Measurements from ENCODE around the gene DGKE.
A peak's percentile ranks its signal among the peaks of the same experiment; 100 is the strongest.

Gene DGKE

DNA sequence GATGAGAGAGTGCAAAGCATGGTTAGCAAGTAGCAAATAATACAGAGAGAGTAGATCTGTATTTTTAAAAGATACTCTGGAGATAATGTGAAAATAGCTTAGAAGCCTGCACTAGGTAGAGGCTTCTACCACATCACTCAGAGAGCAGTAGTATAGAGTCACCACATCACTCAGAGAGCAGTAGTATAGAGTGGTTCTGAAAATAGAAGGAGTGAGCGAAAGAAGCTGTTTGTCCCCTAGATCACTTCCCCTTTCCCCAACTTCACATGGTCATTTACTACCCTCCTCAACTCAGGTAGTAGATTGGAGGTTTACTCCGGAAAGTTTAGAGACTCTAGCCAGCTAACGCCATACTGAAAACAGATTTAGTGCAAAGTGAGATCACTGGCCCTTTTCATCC lies 17.1 kb downstream of the DGKE start:
- DNase-seq = no peak

DNA sequence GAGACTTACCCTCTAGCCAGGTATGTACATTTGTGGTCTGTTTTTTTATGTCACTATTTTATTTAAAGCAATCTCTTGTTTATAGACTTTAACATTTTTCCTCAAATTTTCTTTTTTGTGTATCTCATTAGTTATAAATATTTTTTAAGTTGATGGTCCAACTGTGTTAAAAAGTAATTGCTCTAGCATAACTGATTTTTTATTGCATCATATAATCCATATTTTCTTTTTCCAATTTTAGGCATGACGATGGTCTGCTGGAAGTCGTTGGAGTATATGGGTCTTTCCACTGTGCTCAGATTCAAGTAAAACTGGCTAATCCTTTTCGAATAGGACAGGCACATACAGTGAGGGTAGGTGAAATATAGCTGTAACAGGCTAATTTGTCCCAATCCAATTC lies 27.9 kb downstream of the DGKE start:
- DNase-seq = no peak

DNA sequence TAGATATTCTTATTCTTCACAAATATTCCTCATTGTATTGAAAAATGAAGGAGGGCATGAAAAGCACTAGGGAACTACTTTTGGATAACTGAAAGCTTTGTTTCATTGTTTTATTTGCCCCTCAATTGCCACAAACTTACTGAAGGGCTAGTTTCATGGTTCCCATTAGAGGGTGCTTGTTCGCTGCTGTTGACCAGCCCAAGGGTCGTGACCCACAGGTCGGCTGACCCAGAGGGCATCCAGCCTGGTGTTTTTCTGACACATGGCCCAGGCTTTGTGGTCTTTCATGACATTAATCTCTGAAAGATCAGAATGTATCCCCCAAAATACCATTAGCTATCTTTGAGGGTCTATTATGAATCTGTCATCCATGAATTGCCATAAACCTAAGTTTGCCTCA lies 30.0 kb downstream of the DGKE start:
- DNase-seq = no peak

DNA sequence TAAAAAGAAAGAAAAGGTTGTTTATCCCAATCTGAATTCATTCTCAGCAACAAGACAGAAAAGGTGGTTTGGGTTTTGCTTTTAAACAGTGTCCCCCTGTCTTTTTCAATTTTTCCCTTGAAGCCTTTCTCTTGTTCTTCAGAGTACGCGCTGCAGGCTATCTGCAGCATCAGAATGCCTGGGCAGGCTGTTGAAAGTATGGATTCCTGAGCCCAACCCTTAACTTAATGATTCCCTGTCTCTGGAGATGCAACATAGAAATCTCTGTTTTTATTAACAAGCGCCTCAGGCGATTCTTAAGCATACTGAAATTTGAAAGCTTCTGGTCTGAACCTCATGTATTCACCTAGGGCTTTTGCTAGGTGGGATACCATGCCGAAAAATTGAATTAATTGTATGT lies 32.1 kb downstream of the DGKE start:
- DNase-seq = no peak

DNA sequence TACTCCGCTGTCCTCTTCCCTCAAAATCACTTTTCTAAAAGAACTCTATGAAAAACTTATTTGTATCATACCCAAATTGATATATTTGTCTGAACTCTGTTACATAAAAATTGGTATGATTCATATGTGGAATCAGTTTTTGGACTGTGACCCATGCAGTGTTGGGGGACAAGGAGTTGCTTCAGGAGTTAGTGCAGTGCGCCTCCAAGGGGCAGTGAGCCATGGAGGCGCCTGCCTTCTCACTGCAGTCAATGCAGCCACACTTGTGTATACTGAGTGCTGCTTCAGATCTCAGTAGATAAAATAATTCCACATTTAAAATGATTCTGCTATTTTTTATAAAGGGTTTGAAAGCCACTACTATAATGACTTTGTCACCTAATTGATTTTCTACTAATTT lies 32.5 kb downstream of the DGKE start:
- DNase-seq = no peak

DNA sequence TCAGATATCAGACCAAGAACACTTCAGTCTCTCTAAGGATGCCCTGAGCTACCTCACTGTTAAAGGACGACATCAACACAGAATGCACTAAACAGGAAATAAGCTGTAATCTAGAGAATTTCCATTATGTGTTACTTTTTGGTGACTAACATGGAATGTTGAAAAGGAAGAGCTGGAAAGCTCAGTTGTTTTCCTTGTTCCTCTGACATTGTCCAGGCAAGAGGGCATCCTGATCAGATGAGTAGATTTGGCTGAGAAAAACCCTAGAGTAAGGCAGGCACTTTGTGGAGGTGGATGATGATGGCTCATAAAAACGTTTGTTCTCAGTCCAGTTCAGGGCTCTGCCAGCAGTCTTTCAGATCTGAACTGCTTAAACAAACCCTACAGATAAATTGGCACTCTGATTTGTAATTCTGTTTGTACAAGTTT lies 34.0 kb downstream of the DGKE start:
- DNase-seq = peak; percentile 31

DNA sequence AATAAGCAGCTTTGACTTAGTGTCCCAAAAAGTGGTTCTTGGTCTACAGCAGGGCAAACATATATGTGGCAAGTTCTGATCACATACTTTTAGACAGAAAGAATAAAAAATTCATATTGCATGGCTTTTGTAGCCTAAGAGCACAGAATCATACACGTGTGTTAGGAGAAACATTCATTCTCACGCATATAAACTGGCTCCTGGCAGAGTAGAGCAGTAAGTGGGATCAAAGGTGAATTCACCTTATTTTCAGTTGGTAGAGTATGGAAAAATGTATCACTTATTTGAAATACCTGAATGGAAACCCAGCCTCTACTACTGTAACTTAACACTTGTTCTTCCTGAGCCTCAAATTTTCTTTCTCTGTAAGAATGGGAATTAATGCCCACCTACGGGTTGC lies 34.8 kb downstream of the DGKE start:
- DNase-seq = no peak

DNA sequence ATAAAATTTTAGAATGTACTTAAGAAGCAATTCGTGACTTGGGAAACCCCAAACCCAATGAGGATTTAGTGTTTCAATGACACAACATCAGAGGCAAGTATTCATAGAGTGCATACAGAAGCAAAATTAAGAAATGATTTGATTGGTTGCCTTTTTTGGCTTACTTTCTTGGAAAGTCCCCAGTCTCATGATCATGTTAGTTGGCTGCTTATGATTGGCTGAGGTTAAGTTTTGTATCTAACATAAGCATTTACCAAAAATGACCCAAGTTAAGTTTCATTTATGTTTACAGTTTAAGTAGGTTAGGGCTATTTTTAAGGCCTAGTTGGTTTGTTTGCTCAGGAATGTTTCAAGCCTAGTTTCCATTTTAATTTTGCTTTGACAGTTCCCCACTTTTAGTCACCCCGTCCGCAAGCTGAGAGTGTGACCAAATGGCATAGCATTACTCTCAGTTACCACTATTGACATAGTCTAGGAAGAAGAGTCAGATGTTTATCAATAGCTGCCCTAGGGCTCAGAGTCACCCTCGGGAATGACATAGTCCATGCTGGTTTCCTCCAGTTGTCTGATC lies 36.2 kb downstream of the DGKE start:
- no peak for DNase-seq

DNA sequence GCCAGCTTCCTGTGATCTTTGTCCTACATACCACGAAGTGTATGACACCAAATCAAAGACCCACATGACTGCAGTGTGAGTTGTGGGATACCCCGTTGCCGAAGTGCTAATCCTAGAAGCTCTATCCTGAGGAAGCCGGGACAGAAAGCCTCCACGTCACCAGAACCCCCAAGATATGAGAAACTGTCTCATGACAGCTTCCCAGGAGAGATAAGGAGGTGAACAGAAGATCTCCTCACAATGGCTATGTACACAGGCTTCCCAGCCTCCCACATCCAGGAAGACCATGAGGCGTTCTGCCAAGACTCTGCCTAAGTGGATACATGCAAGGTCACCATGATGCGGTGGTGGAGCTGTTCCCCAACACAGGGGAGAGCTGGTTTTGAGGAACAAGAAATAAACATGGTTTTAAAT lies 42.8 kb downstream of the DGKE start:
- DNase-seq = no peak

DNA sequence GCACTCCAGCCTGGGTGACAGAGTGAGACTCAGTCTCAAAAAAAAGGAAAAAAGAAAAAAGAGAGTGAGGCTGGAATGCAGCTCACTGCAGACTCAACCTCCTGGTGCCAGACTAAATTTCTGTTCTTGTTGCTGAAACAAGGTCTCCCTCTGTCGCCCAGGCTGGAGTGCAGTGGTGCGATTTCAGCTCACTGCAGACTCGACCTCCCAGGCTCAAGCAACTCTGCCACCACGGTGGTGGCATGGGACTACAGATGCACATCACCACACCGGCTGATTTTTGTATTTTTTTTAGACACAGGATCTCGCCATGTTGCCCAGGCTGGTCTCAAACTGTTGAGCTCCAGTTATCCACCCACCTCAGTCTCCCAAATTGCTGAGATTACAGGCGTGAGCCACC lies 45.3 kb downstream of the DGKE start:
- DNase-seq = no peak

DNA sequence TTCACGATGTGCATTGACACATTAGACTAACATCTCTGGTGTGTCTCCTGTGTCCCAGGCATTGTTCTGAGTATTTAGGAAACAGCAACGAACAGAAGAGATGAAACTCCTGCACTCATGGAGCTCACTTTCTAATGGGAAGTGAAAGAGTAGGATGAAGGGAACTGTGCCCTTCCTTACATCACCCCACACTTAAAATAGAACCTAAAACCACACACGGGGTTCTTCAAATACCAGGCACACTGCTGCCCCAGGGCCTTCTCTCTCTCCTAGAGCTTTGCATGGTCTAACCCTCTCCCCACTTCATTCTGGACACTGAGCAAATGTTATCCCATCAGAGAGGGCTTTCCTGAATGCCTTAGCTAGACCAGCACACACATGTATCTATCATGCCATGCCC lies 46.2 kb downstream of the DGKE start:
- no peak for DNase-seq

DNA sequence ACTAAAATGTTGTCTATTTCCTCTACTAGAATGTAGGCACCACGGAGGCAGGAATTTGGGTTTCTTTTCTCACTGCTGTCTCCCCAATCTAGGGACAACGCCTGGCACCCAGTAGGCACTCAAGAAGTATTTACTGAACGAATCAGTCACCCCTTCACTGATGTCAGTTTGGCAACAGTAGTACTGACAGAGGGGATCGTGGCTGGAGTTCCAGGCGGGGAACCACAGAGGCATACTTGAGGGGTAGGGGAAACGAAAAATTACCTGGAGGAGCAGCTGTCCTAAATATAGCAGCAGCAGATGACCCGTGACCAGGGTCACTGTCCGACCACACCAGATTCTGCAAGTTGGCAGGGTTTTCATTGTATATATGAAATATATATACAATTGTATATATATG lies 46.6 kb downstream of the DGKE start:
- no peak for DNase-seq

DNA sequence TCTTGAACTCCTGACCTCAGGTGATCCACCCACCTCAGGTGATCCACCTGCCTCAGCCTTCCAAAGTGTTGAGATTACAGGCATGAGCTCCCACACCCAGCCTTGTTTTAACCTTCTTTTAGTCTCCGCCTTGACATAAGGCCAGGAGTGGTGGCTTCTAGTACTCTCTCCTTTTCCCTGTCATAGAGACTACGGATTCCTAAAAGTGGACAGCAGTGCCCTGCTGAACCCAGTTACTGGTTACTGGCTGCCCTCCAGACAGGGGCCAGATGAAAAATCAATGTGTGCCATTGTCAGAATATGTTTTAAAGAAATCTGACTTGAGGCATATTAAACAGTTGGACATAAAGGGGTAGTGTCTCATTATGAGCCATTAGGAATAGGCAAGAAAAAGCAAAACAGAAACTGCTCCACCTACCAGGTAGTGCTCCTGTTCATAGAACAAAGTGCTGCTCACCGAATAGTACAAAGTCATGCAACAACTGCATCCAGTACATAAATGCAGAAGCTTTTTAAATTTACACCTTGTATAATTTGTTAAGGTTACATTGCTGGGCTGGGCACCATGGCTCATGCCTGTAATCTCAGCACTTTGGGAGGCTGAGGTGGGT lies 47.8 kb downstream of the DGKE start:
- DNase-seq = no peak

DNA sequence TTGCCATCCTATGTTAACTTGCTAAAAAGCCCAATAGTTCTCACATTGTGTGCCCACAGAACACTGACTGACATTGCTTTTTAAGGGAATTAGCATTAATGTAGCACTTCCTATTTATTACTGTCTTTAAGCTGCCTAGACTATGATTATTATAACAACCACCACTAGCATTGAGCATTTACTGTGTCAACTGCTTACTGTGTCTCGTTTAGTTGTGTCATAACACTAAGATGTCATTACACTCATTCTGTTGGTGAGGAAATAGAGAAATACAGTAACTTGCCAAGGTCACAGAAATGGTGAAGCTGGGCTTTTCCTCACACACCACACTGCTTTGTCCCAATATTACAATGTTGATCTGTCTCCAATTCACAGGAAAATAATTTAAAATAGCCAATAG lies 49.7 kb downstream of the DGKE start:
- DNase-seq = no peak

DNA sequence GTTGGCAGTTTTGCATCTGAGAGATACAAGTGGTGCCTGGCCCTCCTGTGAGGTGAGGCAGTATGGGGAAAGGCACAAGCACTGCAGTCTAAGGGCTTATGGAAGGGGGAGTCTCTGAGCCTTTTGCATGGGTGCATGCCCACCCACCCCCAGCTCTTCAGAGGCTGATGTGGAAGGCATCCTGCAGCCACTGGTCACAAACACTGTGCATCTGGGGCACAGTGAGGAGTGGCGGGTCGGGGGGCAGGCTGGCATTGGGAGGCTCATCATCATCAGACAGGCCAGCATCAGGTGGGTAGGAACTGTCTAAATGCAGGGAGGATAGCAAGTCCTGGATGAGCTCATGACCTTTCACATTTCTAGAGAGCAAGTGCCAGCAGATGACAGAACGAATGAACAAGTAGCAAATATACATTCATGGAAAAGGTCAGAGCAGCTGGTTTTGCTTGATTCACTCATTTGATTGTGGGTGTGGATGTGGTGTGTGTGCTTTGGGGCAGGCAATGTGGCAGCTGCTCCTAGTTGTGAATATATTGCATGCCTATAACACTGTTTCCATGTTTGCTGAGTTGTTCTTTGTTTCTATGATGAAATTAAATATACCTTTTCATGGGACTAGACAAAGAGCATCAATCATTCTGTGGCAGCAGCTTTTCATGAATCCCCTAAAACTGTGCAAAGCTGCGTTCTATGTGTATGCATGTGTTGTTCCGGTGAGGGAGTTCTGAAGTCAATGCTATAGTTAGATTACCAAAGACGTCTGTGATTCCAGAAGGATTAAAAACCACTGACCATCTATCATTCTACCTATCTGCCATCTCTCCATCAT lies 50.7 kb downstream of the DGKE start:
- no peak for DNase-seq

DNA sequence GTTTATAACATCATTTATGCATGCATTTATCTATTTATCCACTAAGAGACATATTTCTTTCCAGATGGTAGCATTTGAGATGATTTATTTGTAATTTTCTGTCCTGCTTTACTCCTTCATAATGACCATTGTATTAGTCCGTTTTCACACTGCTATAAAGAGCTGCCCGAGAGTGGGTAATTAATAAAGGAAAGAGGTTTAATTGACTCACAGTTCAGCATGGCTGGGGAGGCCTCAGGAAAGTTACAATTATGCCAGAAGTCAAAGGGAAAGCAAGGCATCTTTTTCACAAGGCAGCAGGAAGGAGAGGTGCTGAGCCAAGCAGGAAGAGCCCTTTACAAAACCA lies 51.3 kb downstream of the DGKE start:
- no peak for DNase-seq

DNA sequence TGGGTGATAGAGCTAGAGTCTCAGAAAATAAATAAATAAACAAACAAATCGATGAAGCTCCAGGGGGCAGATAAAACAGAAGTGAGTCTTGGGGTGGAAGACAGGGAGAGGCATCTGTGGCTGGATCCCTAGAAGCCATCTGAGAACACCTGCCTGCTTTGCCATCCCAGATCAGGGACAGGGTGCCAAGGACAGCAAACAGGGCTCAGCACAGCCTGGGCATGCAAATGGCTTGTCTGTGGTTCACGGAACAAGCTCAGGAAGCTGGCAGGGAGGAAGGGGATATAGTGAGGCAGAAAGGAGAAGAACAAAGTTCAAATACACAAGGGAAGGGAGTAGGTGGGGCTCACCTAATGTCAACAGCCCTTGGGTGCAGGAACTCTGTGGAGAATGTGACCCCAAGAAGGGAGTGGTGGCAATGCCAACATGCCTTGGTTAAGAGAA lies 52.4 kb downstream of the DGKE start:
- no peak for DNase-seq

DNA sequence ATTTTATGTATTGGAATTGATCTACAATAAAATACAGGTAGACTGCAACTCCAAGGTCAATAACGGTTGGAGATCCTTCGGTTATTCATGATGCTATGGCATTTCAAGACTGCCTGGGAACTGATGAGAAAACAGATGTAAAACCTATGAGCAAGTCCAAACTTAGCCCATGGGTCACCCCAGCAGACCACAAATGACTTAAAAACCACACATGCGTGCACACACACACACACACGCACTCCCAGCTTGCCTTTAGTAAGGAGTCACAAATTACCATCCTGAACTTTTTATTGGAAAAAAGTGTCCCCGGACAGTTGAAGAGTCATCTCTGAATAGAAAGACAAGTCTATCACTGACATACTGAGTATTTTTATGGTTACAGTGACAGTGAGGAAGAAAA lies 53.2 kb downstream of the DGKE start:
- DNase-seq = no peak

DNA sequence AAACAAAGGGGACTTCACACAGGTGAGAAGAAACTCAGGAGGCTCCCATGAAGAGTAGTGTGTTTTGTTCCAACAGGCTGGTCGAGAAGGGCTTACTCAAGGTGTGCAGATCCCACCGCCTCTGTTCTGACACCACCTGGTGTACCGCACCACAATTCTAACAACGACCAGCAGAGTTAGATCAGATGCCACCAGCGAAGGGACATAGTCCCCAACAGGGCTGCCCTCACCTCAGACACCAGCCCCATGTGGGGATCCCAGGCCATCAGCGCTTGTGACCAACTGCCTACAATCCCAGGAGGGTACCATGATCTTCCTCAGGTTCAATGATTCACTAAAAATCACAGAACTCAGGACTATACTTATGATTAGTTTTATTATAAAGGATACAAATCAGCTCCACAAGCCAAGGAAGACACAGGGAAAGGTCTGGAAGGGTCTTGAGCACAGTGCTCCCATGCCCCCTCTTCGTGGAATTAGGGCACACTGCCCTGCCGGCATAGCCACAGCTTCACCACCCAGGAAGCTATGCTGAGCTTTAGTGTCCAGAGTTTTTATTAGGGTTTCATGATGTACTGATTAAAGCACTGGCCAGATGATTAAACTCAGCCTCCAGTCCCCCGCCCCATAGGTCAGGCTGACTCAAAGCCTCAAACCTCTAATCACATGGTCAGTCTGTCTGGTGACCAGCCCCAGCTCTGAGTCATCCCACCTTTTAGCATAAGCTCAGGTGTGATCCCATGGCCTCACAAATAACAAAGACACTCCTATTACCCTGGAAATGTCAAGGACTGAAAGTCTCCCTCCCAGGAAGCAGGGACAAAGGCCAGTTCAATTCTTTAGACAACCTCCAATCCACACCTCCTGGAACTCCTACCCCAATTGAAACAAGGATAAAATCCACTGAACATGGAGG lies 53.9 kb downstream of the DGKE start:
- DNase-seq = no peak

DNA sequence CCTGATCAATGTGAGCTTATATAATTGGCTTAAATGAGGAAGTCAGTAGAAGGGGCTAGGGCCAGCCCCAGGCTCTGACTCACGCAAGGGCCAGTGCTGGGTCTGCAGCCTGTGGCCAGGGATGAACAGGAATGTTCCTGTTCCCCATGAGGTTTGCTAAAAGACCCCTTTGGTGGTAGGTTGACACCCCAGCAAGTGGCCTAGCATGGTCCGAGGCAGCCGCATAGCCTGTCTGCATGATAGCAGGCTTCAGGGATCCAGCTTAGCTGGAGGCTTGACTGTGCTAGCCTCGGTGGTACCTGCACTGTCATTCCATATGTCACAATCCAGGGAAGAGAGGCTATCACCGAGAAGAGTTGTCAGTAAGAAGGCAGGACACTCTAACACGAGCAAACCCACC lies 56.4 kb downstream of the DGKE start:
- DNase-seq = no peak

DNA sequence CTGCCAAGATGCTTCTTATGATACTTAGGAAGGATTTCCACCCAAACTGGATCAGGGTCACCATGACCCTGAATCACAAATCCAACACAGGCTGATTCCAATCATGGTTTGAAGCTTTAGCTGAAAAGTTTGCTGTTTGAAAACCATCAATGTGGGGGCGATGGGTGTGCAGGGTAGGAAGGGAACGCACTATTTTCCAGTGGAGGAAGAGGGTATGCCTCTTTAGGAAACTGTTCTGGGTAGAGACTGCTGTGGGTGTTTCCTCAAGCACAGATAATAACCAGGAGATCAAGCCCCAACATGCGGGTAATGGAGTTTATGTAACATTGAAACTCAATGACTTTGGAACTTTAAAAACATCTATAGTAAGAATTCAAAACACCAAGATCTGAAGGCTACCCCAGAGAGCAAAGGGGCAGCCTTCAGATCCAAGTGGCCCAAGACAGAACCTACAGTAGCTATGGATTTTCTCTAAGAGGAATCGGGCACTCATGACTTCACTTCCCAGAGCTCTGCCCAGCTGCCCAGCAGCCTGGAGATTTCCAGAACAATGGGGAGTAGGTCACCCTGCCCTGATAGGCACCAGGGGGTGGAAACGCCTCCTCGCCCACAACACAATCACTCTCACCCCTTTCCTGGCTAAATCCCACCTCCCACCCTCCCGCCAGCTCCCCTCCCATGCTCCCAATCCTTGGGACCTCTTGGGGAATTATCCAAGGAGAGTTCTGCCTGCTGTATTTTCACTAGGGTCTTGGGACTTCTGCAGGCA lies 57.1 kb downstream of the DGKE start:
- DNase-seq = no peak

DNA sequence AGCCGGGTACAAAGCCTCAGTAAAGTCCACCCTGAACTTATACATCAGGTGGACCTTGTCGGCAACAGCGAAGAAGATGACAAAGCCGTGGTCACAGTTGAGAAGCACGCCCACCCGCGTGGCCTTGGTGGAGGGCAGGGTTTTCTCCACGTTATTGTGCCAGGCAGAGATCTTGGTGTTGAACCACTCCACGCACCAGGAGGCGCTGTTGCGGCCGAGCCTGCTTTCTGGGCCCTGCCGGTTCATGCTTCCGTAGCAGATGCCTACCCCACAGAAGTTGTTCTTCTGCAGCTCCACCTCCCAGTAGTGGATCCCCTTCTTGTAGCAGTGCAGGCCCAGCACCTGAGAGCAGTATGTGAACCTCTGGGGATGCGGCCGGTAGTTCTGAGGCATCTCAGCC lies 57.8 kb downstream of the DGKE start:
- no peak for DNase-seq

DNA sequence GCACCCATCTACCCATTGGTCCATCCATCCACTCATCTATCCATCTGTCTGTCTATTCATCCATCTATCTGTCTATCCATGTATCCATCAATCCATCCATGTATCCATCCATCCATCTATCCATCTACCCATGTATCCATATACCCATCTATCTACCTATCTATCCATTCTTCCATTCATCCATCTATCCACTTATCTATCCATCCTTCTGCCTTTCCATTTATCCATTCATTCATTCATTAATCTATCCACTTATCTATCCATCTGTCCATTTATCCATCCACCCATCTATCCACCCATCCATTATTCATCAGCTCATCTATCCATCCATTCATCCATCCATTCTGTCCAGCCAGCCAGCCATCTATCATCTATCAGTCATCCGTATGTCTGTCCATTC lies 58.4 kb downstream of the DGKE start:
- DNase-seq = no peak
